ENCODE measurements around the gene TSC22D2.

Gene TSC22D2

GRCh38 chr3:150388498-150389418 lies 19.3 kb upstream of the TSC22D2 start:
- H3K27ac ChIP-seq, result no peak overlapping the region
- no peak for TF ChIP-seq CTCF (IDR thresholded peaks at IDR 0.05)
- H3K36me3 ChIP-seq, result no peaks in the 10 kb centered on the region
- H3K4me1 ChIP-seq (ENCODE audit: control insufficient read depth in 1 of 2, insufficient read depth in 1 of 2, low read depth in 1 of 2, low read length in 1 of 2), result peaks cover 12 to 13% of the 10 kb centered on the region in 2 experiments
- H3K4me3 ChIP-seq (ENCODE audit: low read depth in 1 of 2, low read length in 1 of 2), result no peak overlapping the region
- H3K27me3 ChIP-seq, result no peaks in the 10 kb centered on the region
- H3K9me3 ChIP-seq, result no peaks in the 10 kb centered on the region

DNA sequence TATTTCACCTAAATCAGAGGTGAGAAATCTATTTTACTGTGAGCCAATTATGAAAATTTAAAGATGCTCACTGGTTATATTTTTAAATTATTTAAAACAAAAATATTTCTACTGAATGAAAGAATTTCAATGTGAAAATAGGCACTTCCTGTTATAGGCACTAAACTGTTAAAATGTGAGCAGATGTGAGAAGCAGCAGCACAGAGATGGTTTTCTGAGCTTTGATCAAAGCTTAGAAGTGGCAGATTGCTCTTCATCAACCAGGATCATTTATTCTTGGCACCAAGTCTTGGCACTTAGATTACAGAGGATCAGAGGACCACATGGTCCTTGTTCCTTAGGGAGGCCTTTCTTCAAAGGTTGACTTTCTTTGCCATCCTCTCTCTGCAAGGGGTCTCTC lies 18.0 kb upstream of the TSC22D2 start:
- no peaks in the 10 kb centered on the region for H3K9me3 ChIP-seq
- H3K27ac ChIP-seq, result no peak overlapping the region
- peaks cover 2 to 5% of the 10 kb centered on the region in 2 experiments for H3K4me1 ChIP-seq (ENCODE audit: control insufficient read depth in 1 of 2, insufficient read depth in 1 of 2, low read depth in 1 of 2, low read length in 1 of 2)
- no peaks in the 10 kb centered on the region for H3K36me3 ChIP-seq
- no peak overlapping the region for H3K4me3 ChIP-seq (ENCODE audit: low read depth in 1 of 2, low read length in 1 of 2)
- TF ChIP-seq CTCF (IDR thresholded peaks at IDR 0.05), result no peak
- H3K27me3 ChIP-seq, result no peaks in the 10 kb centered on the region

DNA sequence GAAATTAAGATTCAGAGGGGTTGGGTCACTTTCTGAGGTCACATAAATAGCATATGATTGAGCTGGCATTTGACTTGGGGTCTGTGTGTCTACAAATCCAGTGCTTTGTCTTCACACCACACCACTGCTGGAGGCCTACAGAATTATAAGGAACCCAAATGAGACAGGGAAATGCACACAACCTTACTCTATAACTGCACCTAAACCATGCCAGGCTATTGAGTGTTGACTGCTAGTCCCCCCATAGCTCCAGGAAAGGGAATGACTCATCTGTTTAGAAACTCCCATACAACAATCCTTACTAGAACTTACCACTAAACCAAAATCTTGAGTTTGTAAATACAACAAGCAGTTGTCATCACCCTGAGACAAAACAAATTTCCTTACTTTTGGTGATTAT lies 16.9 kb upstream of the TSC22D2 start:
- TF ChIP-seq CTCF (IDR thresholded peaks at IDR 0.05), result no peak
- Histone ChIP-seq H3K4me3 (ENCODE audit: low read depth in 1 of 2, low read length in 1 of 2) (no peak overlapping the region), H3K27ac (no peak overlapping the region)

DNA sequence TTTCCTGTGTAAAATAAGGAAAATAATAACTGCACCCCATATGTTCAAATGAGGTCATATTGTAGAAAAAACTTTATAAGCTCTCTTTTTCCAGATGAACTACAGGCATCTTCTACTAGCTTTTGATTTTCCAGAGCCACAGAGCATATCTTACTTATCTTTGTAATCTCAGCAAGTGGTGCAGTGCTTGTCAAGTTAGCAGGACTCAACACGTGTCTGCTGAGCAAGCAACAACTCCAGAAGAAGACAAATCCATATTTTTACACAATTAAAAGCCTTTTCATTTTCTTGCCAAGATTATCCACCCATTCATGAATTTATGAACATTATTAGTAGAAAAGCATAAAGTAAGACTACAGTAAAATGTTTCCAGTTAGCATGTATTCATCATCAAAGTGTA lies 14.4 kb upstream of the TSC22D2 start:
- no peaks in the 10 kb centered on the region for H3K27me3 ChIP-seq
- TF ChIP-seq CTCF (IDR thresholded peaks at IDR 0.05), result no peak

More for the DNA sequence above, 16.9 kb upstream of the TSC22D2 start:
- Histone ChIP-seq H3K9me3 (no peaks in the 10 kb centered on the region), H3K4me1 (ENCODE audit: control insufficient read depth in 1 of 2, insufficient read depth in 1 of 2, low read depth in 1 of 2, low read length in 1 of 2) (no peaks in the 10 kb centered on the region), H3K27me3 (no peaks in the 10 kb centered on the region), H3K36me3 (no peaks in the 10 kb centered on the region)

DNA sequence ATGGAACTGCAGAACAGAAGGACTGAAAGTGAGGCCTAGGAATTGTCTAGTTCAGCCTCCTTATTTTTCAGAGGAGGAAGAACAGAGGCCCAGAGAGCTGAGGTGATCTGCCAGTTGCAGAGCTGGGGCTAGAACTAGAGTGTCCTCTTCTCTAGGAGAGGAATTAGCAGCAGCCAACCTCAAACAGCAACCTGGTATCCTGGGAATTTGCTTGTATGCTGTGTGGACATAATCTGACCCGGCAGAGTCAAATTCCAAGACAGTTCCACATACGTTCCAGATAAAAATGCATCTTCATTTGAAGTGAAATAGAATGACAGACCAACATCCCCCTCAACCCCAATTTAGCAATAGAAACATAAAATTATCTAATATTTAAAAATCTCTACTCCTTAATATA lies 13.5 kb upstream of the TSC22D2 start:
- Histone ChIP-seq H3K4me3 (ENCODE audit: low read depth in 1 of 2, low read length in 1 of 2) (no peak overlapping the region), H3K36me3 (no peaks in the 10 kb centered on the region), H3K27me3 (no peaks in the 10 kb centered on the region), H3K9me3 (no peaks in the 10 kb centered on the region), H3K27ac (no peak overlapping the region), H3K4me1 (ENCODE audit: control insufficient read depth in 1 of 2, insufficient read depth in 1 of 2, low read depth in 1 of 2, low read length in 1 of 2) (no peaks in the 10 kb centered on the region)
- TF ChIP-seq CTCF (IDR thresholded peaks at IDR 0.05), result no peak

More for the DNA sequence above, 14.4 kb upstream of the TSC22D2 start:
- H3K4me3 ChIP-seq (ENCODE audit: low read depth in 1 of 2, low read length in 1 of 2), result no peak overlapping the region
- no peaks in the 10 kb centered on the region for H3K36me3 ChIP-seq
- no peaks in the 10 kb centered on the region for H3K9me3 ChIP-seq
- no peak overlapping the region for H3K27ac ChIP-seq
- H3K4me1 ChIP-seq (ENCODE audit: control insufficient read depth in 1 of 2, insufficient read depth in 1 of 2, low read depth in 1 of 2, low read length in 1 of 2), result no peaks in the 10 kb centered on the region
